CD4-positive, alpha-beta T cell treated with Interleukin-4 for 4 hours (primary cell): Measurements from ENCODE around the gene TBC1D19.
"Not testable (repeated sequence)": the region's sequence is repeated elsewhere in the genome, so short reads cannot be mapped to it uniquely, and the experiment has no call there.

Experiments used
- DNase-seq: peaks from one replicate; pipeline ENCODE4 v3.0.0-alpha.2; 2020

Gene TBC1D19

DNA sequence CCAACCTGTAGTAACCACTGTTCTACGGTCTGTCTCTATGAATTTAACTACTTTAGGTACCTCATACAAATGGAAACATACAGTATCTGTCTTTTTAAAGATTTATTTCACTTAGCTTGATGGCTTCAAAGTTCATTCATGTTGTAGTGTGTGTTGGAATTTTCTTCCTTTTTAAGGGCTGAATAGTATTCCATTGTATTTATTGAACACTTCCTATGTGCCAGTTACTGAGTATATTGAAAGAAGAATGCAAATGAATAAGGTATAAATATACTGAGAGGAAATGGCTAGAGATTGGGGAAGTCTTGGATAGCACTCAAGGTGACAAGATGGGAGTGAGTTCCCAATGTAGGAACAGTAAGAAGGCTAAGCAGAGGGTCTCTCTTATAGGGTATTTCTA lies 17.3 kb downstream of the TBC1D19 start:
- no peak for DNase-seq

- DNase-seq: no peak
Observed at GRCh38 chr4:26607776-26608175, 23.9 kb downstream of the TBC1D19 start.

GRCh38 chr4:26609391-26609790 lies 25.5 kb downstream of the TBC1D19 start:
- peak; percentile 8 for DNase-seq

DNA sequence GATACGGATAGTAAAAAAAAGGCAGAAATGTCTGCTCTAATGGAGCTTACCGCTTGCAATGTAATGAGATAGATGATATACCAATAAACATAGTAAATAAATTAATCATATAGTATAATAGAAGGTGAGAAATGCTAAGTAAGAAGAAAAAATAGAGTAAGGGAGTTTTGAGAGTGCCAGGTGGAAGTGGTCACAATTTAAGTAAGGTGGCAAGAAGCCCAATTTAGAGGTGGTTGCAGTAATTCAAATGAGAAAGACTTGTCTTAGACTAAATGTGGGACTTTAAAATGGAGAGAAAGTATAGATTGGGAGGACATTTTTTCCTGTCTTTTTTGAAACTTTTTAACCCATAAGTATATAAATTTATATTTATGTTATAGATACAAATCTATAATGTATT lies 26.0 kb downstream of the TBC1D19 start:
- DNase-seq: no peak

- DNase-seq: no peak
Observed at GRCh38 chr4:26611372-26611771, 27.5 kb downstream of the TBC1D19 start.

- no peak for DNase-seq
Observed at GRCh38 chr4:26611885-26612284, 28.0 kb downstream of the TBC1D19 start.

DNA sequence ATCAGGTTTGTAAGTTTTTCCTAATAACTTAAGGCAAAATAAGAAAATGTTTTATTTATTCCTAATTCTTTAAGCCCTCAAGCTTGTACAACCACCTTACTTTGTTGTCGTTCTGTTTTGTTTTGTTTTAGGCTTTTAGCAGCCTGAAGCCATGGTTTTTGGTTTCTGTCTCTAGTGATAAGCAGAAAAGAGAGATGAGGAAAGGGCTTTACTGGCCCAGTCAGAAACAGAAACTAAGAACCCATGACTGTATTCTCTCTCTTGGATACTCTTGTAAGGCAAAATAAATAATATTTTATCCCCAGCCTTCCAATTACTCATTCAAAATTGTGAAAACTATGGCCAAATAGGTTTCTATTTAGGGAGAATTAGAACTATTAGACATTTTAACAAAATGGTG lies 29.4 kb downstream of the TBC1D19 start:
- no peak for DNase-seq

DNA sequence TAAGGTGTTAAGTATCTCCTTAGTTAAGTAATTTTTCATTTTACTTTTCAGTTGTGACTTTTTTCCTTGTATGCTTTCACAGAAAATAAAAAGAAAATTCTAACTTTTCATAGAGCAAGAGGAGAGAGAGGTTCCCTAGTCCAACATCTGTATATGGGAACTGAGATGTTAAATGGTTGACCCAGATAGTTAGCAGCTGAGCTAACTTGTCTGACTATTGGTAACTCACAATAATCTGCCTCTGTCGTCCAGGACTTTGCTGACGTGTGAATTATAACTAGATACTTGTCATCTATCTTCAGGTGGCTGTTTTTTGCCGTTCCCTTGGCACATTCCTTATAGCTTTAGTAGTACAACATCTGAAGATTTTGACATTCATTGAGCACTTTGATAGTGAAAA lies 29.9 kb downstream of the TBC1D19 start:
- no peak for DNase-seq

DNA sequence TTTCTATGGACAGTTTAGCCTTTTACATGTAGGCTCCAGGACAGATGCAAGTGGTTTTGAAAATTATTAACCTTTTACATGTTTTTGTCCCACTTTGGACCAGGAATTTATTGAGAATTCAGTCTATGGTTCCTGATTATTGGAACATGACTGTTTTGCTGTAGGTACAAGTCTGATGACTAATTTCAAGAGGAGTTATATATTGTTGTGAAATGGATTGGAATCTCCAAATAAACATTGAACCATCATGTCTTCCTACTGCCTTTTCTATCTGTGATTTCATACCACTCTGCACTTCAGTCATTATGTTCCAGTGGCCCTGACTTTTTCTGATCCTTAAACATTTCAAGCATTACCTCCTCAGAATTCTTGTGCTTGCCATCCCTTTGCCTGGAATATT lies 35.9 kb downstream of the TBC1D19 start:
- DNase-seq: no peak

DNA sequence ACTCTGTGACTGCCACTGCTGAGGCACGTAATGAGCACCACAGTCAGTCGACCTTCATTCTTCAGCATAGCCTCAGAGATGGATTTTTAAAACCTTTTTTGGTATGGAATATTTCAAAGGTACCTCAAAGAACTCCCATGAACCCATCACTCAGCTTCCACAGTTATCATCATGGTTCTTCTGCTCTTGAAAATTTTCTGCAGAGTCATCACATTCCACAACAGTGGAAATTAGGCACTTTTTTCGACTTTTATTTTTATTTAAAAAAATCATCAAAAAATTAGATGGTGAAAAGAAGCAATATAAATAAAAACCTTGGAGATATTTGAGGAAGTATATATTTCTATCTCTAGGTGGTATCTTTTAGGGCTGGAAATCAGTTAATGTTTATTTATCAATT lies 37.5 kb downstream of the TBC1D19 start:
- no peak for DNase-seq

DNA sequence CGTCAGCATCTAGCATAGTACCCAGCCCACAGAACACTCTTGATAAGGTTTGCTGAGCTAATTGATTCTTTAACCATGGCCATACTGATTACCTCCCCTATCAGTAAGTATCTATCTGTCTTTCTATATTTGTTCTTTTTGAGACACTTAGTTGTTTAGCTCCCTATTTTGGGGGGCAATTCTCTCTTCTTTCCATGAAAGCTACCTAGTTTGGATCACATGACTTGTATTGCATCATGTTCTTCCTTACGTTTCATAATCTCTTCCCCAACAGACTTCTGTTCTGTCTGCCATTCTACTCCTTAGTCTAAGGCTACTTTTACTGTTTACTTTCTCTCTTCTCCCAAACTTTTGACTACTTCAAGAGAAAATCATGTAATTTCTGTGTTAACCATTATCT lies 39.0 kb downstream of the TBC1D19 start:
- no peak for DNase-seq

DNA sequence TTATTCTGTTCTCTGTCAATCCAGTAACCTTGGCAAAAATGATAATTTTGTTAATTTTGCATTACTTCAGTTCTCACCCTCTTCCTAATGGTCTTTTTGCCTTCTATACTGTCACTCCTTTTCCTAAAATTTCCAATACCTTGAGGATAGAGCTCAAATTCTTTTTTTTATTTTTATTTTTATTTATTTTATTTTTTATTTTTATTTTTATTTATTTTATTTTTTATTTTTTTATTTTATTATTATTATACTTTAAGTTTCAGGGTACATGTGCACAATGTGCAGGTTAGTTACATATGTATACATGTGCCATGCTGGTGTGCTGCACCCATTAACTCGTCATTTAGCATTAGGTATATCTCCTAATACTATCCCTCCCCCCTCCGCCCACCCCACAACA lies 42.8 kb downstream of the TBC1D19 start:
- DNase-seq: not testable (repeated sequence)

DNA sequence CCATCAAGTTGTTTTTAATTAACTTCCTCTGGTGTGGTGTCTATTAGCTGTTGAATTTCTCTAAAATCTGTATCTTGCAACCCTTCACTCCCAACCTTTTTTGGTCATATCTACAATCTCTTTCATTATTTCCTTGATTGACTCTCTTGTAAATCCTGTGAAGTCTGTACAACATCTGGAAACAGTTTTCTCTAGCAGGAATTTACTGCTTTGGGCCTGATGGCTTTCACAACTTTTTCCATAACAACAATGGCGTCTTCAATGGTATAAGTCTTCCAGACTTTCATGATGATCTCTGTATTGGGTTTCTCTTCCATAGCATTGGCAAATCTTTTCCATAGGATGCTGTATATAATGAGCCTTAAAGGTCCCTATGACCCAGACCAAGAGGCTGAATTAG lies 49.0 kb downstream of the TBC1D19 start:
- DNase-seq: no peak

DNA sequence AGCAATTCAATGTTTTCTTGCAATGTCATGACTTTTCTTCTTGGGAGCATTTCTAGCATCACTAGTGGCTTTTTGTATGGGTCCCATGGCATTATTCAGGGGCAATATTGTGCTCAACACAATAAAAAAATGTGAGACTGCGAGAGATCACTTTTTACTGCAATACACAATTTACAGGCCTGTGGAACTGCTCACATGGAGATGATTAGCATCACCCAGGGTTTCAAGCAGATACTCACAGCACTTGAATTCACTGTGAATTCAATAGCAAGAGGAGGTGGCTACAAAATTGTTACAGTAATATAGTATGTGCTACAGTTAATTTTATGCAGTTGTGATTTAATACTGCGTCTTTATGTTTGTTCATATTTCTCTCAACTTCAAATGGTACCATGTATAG lies 50.4 kb downstream of the TBC1D19 start:
- DNase-seq: no peak

DNA sequence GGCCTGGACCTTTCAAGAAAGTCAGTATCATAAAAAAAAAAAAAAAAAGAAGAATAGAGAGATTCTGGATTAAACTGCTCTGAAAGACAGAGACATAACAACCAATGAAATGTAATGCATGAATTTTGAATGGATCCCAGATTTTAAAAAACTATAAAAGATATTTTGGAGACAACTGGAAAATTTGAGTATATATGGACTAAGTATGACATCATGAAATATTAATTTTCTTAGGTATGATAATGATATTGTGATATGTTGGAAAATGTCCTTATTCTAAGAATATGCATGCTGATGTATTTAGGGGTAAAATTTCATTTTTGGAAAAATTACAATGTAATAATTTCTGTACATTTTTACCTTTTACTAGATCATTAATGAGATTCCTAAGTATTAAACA lies 52.6 kb downstream of the TBC1D19 start:
- no peak for DNase-seq

DNA sequence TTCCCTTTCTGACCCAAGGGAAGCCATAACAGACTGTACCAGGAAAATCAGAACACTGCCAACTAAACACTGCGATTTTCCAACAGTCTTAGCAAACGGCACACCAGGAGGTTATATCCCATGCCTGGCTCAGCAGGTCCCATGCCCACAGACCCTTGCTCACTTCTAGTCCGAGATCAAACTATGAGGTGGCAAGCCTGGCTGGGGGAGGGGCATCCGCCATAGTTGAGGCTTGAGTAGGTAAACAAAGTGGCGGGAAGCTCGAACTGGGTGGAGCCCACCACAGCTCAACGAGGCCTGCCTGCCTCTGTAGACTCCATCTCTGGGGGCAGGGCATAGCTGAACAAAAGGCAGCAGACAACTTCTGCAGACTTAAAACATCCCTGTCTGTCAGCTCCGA lies 56.8 kb downstream of the TBC1D19 start:
- not testable (repeated sequence) for DNase-seq

GRCh38 chr4:26647523-26648224 lies 63.8 kb downstream of the TBC1D19 start:
- no peak for DNase-seq

DNA sequence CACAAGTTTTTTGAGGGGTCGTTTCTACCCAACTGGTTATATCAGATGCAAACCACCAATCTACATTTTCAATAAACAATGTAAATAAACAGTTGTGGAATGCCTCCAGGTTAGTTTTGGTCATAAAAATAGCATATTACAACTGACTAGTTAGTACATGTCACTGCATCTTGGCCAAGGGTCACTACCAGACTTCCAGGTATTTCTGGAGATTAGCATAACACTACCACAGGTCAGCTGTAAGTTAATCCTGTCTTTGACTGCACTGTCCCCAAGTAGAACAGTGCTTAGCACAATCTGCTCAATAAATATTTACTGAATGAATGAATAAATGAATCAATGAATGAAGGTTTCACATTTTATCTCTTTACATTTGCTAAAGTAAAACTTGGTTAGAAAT lies 64.4 kb downstream of the TBC1D19 start:
- DNase-seq: no peak

DNA sequence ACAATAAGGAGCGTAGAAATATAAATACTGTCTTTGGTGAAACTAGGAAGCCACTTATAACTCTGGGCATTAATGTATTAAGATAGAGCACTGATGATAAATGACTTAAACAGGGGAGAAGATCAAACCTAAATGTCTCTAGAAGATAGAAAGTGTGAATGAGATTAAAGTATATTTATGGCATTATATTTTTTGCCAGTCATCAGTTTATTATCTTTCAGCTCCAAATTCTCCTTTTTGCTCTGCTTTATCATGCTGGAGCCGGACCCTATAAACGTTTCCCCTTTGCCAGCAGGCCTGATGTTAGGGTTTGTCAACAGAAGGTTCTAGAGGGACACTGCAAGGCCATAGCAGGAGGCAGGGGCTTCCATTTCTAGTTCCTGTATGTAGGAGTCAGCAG lies 76.4 kb downstream of the TBC1D19 start:
- DNase-seq: no peak

DNA sequence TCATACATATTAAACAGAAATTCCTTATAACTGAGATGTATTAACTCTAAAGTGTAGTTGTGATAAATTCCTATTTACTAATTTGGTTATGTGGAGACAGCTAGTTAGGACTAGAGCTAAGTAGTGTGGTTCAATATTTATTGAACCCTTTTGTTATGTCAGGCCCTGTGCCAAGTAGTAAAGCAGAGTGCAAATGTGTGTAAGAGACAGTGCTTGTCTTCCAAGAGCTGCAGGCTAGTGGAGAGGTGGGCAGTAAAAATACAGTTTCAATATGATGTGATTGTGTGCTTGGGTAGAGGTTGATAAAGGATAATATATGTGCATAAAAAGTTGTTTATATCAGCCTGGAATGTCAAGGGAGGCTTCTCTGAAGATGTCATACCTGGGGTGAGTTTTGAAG lies 80.0 kb downstream of the TBC1D19 start:
- DNase-seq: no peak

- no peak for DNase-seq
Observed at GRCh38 chr4:26670903-26671537, 87.1 kb downstream of the TBC1D19 start.

GRCh38 chr4:26679040-26679695 lies 95.3 kb downstream of the TBC1D19 start:
- not testable (repeated sequence) for DNase-seq

- DNase-seq: no peak
Observed at GRCh38 chr4:26682436-26682835, 98.6 kb downstream of the TBC1D19 start.

- no peak for DNase-seq
Observed at GRCh38 chr4:26685250-26685649, 101.4 kb downstream of the TBC1D19 start.
